HEK293T (cell line): ENCODE results near the gene KCNK10.

Experiments
- CTCF ChIA-PET: fragments of 350-600 bp; formaldehyde crosslinking; extraction: SDS; loops from one replicate; lab custom pipeline; 2021; ENCODE audit warnings: antibody characterized with exemption, inconsistent platforms; lab: Yijun Ruan, JAX
- POLR2A ChIA-PET: fragments of 350-600 bp; formaldehyde crosslinking; extraction: SDS; loops from one replicate; lab custom pipeline; 2020; ENCODE audit warnings: antibody characterized with exemption, inconsistent platforms; lab: Yijun Ruan, JAX
- DNase-seq: peaks from one replicate; pipeline ENCODE4 v3.0.0; 2012; ENCODE audit warnings: mixed read lengths; ENCODE audit errors: extremely low spot score
- ARNT ChIP-seq: fragments of 450-650 bp; IDR thresholded peaks from 2 replicates; pipeline ENCODE4 v1.6.1; 2017; ENCODE audit warnings: mild to moderate bottlenecking
- BHLHE40 ChIP-seq: fragments of 450-650 bp; IDR thresholded peaks from 2 replicates; pipeline ENCODE4 v1.6.1; 2016; ENCODE audit warnings: mild to moderate bottlenecking, moderate library complexity, borderline replicate concordance
- CTBP1 ChIP-seq: fragments of 450-650 bp; IDR thresholded peaks from 2 replicates; pipeline ENCODE4 v1.6.1; 2016; ENCODE audit warnings: borderline replicate concordance
- ELF4 ChIP-seq: fragments of 450-650 bp; IDR thresholded peaks from 2 replicates; pipeline ENCODE4 v1.6.1; 2017; ENCODE audit warnings: antibody characterized with exemption
- FOXA1 ChIP-seq: fragments of 450-650 bp; IDR thresholded peaks from 2 replicates; pipeline ENCODE4 v1.6.1; 2016; ENCODE audit warnings: mild to moderate bottlenecking
- FOXK2 ChIP-seq: fragments of 450-650 bp; IDR thresholded peaks from 2 replicates; pipeline ENCODE4 v1.6.1; 2016; ENCODE audit warnings: mild to moderate bottlenecking
- FOXM1 ChIP-seq: fragments of 450-650 bp; IDR thresholded peaks from 2 replicates; pipeline ENCODE4 v1.6.1; 2017; ENCODE audit warnings: mild to moderate bottlenecking, borderline replicate concordance
- HDGF ChIP-seq: fragments of 450-650 bp; IDR thresholded peaks from 2 replicates; pipeline ENCODE4 v1.6.1; 2017; ENCODE audit warnings: antibody characterized with exemption, borderline replicate concordance
- L3MBTL2 ChIP-seq: fragments of 450-650 bp; conservative IDR thresholded peaks from 2 replicates; pipeline ENCODE4 v1.6.1; 2016; ENCODE audit warnings: mild to moderate bottlenecking
- LEF1 ChIP-seq: fragments of 450-650 bp; IDR thresholded peaks from 2 replicates; pipeline ENCODE4 v1.6.1; 2017; ENCODE audit warnings: mild to moderate bottlenecking, borderline replicate concordance
- NFRKB ChIP-seq: fragments of 450-650 bp; IDR thresholded peaks from 2 replicates; pipeline ENCODE4 v1.6.1; 2016; ENCODE audit warnings: mild to moderate bottlenecking, moderate library complexity
- SP1 ChIP-seq: fragments of 450-650 bp; IDR thresholded peaks from 2 replicates; pipeline ENCODE4 v1.6.1; 2017
- SUZ12 ChIP-seq: fragments of 450-650 bp; IDR thresholded peaks from 2 replicates; pipeline ENCODE4 v1.6.1; 2016; ENCODE audit warnings: mild to moderate bottlenecking
- TARDBP ChIP-seq: fragments of 450-650 bp; IDR thresholded peaks from 2 replicates; pipeline ENCODE4 v1.6.1; 2016
- ZNF384 ChIP-seq: fragments of 450-650 bp; IDR thresholded peaks from 2 replicates; pipeline ENCODE4 v1.6.1; 2016
- TF ChIP-seq, protein P1 (sequence below): fragments of 450-650 bp; IDR thresholded peaks from 2 replicates; pipeline ENCODE4 v1.6.1; 2016

The KCNK10 gene

DNA sequence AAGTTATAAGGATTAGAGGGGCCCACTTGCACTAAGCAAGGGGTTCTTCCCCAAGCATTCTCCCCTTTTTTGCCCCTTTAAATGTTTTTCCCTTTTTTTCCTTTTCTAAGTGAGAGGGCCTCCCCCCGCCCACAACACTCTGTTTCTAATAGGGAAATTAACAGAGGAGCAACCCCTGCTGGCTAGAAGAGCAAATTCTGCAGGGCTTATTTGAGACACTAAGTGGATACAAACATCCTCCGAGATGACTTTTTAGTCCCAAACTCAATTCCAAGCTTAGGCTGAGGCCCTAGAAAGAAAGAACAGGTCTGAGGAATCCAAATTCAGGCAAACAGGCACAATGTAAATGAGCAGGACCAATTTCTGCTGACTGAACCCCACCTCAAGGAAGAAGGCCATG lies 179.3 kb downstream of the KCNK10 start:
- ChIA-PET CTCF (no interaction called here), POLR2A (no interaction called here)
- TF ChIP-seq TARDBP (no peak), FOXA1 (no peak), SP1 (no peak), HDGF (no peak), ZNF384 (no peak), NFRKB (no peak), FOXK2 (no peak), L3MBTL2 (no peak), LEF1 (no peak), CTBP1 (no peak)
- TF ChIP-seq, protein P1, sequence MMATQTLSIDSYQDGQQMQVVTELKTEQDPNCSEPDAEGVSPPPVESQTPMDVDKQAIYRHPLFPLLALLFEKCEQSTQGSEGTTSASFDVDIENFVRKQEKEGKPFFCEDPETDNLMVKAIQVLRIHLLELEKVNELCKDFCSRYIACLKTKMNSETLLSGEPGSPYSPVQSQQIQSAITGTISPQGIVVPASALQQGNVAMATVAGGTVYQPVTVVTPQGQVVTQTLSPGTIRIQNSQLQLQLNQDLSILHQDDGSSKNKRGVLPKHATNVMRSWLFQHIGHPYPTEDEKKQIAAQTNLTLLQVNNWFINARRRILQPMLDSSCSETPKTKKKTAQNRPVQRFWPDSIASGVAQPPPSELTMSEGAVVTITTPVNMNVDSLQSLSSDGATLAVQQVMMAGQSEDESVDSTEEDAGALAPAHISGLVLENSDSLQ: no peak
- no peak for DNase-seq

DNA sequence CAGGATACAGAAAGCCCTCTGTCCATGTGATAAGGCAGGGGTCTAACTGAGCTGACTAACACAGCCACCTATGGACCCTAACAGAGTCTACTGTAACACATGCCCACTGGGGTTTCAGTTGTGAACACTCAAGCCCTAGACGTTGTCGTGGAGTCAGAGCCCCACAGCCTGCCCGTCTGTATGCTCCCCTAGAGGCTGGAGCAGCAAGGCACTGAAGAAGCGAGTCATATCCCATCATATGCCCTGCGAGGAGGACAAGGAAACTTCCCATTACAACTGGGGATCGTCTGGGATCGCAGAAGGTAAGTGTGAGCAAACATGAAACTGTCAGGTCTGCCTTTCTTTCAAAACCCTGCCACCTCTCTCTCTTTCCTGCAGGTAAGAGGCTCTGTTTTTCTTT lies 180.1 kb downstream of the KCNK10 start:
- no peak for DNase-seq
- POLR2A ChIA-PET: no interaction called here
- CTCF ChIA-PET: no interaction called here
- no peak for TF ChIP-seq FOXK2
- TF ChIP-seq ARNT: no peak
- TF ChIP-seq SUZ12: no peak
- no peak for TF ChIP-seq NFRKB
- no peak for TF ChIP-seq CTBP1
- no peak for TF ChIP-seq ELF4
- TF ChIP-seq, protein P1: no peak
- no peak for TF ChIP-seq LEF1
- no peak for TF ChIP-seq TARDBP
- no peak for TF ChIP-seq HDGF
- TF ChIP-seq FOXA1: no peak
- no peak for TF ChIP-seq SP1
- no peak for TF ChIP-seq ZNF384
- TF ChIP-seq FOXM1: no peak
- TF ChIP-seq L3MBTL2: no peak
- TF ChIP-seq BHLHE40: no peak

DNA sequence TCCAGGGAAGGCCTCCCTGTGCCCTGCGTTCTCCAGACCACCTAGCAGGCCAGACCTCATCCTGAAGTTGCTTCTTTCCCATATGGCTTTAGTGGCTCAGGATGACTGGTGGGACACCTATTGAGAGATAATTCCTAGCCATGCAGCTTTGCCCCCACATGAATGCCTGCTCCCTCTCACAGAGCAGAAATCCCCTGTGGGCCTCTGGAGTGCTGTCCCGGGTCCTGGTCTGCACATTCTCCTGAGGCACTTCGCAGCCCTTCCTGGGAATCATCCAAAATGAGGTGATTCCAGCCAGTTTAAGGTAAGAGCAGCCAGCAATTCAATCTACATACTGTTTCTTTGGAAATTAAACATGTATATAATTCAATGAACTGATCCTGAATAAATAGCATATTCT lies 182.2 kb downstream of the KCNK10 start:
- no peak for DNase-seq
- CTCF ChIA-PET: no interaction called here
- no peak for TF ChIP-seq NFRKB
- TF ChIP-seq ZNF384: no peak
- no peak for TF ChIP-seq SP1
- TF ChIP-seq L3MBTL2: no peak
- no peak for TF ChIP-seq TARDBP
- TF ChIP-seq BHLHE40: no peak
- TF ChIP-seq CTBP1: no peak
- TF ChIP-seq SUZ12: no peak
- no peak for TF ChIP-seq FOXK2
- no peak for TF ChIP-seq FOXA1
- POLR2A ChIA-PET: no interaction called here

DNA sequence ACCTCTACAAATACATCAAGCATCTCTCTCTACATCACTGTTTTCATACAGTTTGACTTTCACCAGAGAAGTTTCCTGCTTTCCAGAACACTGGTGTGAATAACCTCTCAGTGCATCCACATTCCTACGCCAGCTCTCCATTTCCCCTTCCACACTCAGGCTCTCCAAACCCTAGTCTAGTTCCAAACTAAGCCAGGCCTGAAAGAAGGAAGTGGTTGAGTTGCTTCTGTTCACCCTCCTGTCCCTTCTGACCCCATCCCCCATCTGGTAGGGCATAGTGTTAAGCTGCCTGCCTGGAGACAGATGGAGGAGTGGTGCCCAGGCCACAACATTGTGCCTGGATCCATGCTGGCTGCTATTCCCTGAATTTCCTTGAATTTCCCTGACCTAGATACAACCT lies 185.7 kb downstream of the KCNK10 start:
- ChIA-PET CTCF (no interaction called here), POLR2A (no interaction called here)
- no peak for TF ChIP-seq ZNF384
- no peak for TF ChIP-seq NFRKB
- TF ChIP-seq CTBP1: no peak
- TF ChIP-seq BHLHE40: no peak
- no peak for TF ChIP-seq L3MBTL2
- TF ChIP-seq SUZ12: no peak
- TF ChIP-seq FOXK2: no peak
- no peak for TF ChIP-seq TARDBP
- TF ChIP-seq ELF4: no peak
- TF ChIP-seq, protein P1: no peak
- no peak for DNase-seq
